Measurements from ENCODE around the gene COL9A3.
"Not testable (repeated sequence)": the region's sequence is repeated elsewhere in the genome, so short reads cannot be mapped to it uniquely, and the experiment has no call there.

COL9A3 gene

GRCh38 chr20:62873681-62874031 is 56.8 kb downstream of the COL9A3 start:
- not testable (repeated sequence) for H3K4me3 ChIP-seq (replicated peaks; ENCODE audit: insufficient read depth, low read length); H3K27me3 ChIP-seq (ENCODE audit: insufficient read depth, poor library complexity, severe bottlenecking)
- DNase-seq (ENCODE audit: low read depth in 1 of 2, low spot score in 1 of 2): peak; percentile 39 to 83
- TF ChIP-seq POLR2AphosphoS5 (IDR thresholded peaks at IDR 0.05; ENCODE audit: low read depth): peak; percentile 70
- TF ChIP-seq, protein P1, sequence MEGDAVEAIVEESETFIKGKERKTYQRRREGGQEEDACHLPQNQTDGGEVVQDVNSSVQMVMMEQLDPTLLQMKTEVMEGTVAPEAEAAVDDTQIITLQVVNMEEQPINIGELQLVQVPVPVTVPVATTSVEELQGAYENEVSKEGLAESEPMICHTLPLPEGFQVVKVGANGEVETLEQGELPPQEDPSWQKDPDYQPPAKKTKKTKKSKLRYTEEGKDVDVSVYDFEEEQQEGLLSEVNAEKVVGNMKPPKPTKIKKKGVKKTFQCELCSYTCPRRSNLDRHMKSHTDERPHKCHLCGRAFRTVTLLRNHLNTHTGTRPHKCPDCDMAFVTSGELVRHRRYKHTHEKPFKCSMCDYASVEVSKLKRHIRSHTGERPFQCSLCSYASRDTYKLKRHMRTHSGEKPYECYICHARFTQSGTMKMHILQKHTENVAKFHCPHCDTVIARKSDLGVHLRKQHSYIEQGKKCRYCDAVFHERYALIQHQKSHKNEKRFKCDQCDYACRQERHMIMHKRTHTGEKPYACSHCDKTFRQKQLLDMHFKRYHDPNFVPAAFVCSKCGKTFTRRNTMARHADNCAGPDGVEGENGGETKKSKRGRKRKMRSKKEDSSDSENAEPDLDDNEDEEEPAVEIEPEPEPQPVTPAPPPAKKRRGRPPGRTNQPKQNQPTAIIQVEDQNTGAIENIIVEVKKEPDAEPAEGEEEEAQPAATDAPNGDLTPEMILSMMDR (IDR thresholded peaks at IDR 0.05; ENCODE audit: insufficient read depth, low read length): peak; percentile 18
- peak overlapping the region; percentile 56 for H3K27ac ChIP-seq (replicated peaks)

DNA sequence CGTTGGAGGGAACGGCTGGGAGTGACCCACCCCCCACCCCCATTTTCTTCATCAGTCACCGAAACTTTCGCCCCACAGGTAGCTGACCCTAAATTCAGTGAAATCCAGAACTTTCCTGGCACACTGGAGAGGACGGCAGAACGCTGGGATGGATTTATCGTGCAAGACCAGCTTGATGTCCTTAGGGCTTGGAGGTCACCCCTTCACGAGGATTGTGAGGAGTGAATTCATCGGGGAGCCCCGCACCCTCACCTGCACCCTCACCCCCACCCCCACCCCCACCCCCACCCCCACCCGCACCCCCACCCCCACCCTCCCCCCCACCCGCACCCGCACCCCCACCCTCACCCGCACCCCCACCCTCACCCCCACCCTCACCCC is 58.1 kb downstream of the COL9A3 start:
- DNase-seq (ENCODE audit: low read depth in 1 of 2, low spot score in 1 of 2): no peak
- peak overlapping the region; percentile 56 for H3K27ac ChIP-seq (replicated peaks)
- no peak overlapping the region for H3K4me3 ChIP-seq (replicated peaks; ENCODE audit: insufficient read depth, low read length)
- H3K27me3 ChIP-seq (ENCODE audit: insufficient read depth, poor library complexity, severe bottlenecking): no peaks in the 10 kb centered on the region
- no peak for TF ChIP-seq REST (IDR thresholded peaks at IDR 0.05; ENCODE audit: insufficient replicate concordance, low read depth)
- no peak for TF ChIP-seq GABPA (IDR thresholded peaks at IDR 0.05; ENCODE audit: low read depth)
- no peak for TF ChIP-seq SPI1 (IDR thresholded peaks at IDR 0.05; ENCODE audit: borderline replicate concordance, low read depth)
- TF ChIP-seq, protein P1 (IDR thresholded peaks at IDR 0.05; ENCODE audit: insufficient read depth, low read length): no peak
- no peak for TF ChIP-seq POLR2AphosphoS5 (IDR thresholded peaks at IDR 0.05; ENCODE audit: low read depth)

DNA sequence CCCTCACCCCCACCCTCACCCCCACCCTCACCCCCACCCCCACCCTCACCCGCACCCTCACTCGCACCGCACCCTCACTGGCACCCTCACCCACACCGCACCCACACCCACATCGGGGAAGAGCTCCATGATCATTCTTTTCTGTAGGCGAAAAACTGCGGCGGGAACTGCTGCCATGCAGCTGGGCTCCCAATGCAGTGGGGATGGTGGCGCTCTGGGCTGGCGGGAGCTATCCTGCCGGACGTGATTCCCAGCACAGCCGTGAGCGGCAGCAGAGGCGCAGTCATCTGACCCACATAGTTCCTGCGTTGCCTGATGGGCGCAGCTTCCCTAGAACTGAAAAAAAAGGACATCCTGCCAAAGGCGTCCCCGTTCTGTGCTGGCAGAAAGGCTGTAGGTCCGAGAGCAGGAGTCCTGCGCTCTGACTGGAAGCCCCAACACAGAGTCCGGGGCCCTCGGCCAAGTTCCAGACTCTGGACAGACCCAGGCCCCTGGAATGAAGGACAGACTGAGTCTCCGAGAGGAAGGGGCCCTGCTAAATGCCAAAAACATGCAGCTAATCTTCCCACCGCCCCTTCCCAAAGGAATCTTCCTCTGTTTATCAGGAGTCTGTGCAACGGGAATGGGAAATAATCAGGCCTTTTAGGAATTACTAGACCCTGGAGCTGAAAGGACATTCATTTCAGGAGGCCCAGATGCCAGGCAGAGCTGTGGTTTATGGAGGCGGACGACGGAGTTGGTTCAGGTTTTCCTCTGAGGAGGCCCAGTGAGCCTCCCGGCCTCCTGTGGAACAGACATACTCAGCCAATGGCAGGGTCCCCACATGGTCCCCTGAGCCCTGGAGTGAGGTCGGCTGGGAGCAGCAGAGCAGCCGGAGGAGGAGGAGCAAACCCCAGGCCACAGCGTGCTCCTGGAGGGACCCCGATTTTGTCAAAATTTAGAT is 58.8 kb downstream of the COL9A3 start:
- no peak overlapping the region for H3K4me3 ChIP-seq (replicated peaks; ENCODE audit: insufficient read depth, low read length)
- DNase-seq (ENCODE audit: low read depth in 1 of 2, low spot score in 1 of 2): peak; percentile 57 to 67
- H3K27me3 ChIP-seq (ENCODE audit: insufficient read depth, poor library complexity, severe bottlenecking): no peaks in the 10 kb centered on the region
- no peak overlapping the region for H3K27ac ChIP-seq (replicated peaks)
- no peak for TF ChIP-seq REST (IDR thresholded peaks at IDR 0.05; ENCODE audit: insufficient replicate concordance, low read depth)
- TF ChIP-seq GABPA (IDR thresholded peaks at IDR 0.05; ENCODE audit: low read depth): no peak
- no peak for TF ChIP-seq POLR2AphosphoS5 (IDR thresholded peaks at IDR 0.05; ENCODE audit: low read depth)
- TF ChIP-seq, protein P1 (IDR thresholded peaks at IDR 0.05; ENCODE audit: insufficient read depth, low read length): peak; percentile 37
- no peak for TF ChIP-seq SPI1 (IDR thresholded peaks at IDR 0.05; ENCODE audit: borderline replicate concordance, low read depth)

All from HL-60 (cell line).